AG08396 (cell line): ENCODE data around the gene ARHGAP29.

Source experiments
- DNase-seq: peaks from one replicate; pipeline ENCODE4 v3.0.0; 2012; ENCODE audit warnings: low spot score, mixed read lengths

ARHGAP29 gene

DNA sequence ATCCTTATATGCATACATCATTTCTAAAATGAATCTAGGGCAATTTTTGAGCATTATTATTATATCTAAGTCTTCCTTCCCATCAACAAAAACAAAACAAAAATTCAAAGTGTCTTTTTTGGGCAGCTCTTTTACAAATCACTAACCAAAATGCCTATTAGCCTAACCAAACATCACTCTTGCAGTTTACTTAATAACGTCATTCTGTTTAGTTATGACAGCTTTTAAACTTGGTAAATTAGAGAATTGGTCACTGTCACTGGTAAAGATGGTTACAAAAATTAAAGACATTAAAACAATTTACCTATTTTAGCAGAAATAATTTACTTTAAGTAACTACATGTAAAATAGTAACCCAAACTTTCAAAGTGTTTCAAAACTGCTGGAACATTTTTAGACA lies 2.8 kb downstream of the ARHGAP29 start:
- no peak for DNase-seq

DNA sequence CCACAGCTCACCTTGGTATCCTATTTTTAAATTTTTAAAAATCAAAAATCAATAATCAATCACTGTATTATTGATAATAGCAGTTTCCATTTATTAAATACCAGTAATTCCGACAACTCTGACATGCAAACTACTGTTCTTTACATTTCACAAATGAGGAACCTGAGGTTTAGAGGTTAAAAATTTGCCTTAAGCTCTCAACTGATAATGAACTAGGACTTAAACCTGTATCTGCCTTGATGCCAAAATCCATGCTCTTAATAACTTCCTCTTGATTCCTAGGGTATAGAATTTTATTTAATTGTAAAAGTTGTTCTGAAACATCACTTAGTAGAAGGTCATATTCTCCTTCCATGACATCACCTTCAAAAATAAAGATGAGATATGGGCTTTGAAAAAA lies 5.6 kb downstream of the ARHGAP29 start:
- no peak for DNase-seq

DNA sequence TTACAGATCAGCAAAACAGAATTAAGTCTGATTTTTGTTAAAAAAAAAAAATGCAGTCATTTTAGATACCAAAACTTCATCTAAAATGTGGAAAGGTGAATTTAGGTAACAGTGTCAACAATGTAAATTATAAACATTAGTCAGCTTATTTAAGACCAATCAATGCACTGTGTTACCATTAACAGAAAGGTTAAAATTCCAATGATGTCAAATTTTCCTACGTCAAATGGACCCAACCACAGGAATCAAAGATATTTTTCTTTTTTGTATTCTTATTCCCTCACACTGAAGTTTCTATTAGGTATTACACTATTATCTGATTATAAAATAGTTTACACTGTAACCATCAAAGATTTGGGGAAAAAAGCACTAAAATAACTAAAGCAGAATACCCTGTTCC lies 6.5 kb downstream of the ARHGAP29 start:
- no peak for DNase-seq

DNA sequence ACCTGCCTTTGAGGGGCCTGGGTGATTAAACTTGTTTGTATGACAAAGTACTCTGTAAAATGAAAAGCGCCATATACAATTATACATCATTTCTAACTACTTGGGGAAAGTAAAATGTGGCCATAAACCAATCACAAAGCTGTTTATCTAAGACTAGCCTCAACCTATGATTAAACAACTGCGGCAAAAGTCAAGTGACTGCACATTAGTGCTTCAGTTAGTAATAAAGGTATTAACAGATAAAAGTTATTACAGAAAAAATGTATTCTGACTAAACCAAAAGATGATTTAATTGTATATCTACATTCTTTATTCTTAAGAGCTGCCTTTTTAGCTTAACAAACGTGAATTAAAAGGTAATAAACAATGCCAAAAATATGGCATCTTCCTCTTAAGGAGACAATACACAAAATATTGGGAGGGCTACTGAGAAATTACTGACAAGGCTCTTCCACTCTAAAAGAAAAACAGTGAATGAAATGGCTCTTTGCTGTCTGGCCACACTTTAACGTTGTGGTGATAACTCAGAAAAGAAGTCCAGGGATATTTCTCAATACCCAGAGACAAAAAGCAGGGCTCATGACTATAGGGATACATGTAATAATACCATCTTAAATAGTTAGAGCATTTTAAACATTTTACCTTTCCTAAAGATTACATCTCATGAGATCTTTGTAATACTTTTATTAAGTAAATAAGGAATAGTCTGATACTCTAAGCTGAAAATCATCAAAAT lies 8.6 kb downstream of the ARHGAP29 start:
- no peak for DNase-seq

DNA sequence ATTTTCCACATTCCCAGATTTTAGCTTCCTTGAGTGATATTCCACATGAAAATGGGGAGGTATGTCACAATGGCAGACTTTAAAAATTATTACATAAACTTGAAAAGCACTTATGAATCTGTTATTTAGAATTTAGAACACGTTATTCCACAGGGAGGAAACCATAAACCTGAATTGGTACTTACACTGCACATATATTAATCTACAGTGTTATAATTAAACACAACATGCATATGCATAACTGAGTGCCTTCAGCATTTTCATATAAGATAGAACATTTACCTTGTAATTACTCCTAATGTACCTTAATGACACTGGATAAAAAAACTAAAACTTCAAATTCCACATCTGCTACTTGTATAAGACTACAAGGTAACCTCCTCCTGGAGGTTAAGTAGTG lies 9.8 kb downstream of the ARHGAP29 start:
- DNase-seq, result no peak

DNA sequence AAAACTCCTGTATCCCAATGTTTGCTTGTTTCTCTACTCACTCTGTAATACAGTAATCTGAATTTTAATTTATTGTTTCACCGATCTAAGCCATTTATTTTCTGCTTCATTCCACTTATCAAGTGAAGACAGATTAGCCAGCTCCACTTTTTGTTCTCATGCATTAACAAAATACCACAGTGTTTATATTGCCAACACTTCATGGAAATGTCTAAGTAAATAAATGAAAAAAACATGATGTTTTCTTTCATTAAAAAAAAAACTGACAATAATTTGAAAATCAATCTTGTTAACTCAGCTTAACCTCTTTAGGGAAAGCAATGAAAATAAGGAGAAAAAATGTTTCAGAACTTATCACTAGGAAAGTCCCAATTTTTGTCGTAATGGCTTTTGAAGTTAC lies 11.5 kb downstream of the ARHGAP29 start:
- DNase-seq, result no peak

DNA sequence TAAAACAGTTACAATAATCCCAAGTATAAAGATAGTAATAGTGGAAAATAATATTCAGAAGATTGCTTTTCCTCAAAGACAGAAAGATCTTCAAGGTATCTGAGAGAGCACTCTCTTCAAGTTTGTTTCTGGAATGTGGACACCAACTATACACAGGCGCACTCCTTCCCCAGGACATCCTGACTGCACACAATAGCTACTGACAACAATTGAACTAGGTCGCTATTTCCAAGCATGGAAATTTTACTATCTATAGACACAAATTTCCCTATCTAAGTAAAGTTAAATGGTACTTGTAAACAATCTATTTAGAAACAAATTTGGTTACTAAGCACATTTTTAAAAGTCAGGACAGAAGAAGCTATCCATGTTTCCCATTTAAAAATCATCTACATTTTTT lies 19.1 kb downstream of the ARHGAP29 start:
- DNase-seq, result no peak

DNA sequence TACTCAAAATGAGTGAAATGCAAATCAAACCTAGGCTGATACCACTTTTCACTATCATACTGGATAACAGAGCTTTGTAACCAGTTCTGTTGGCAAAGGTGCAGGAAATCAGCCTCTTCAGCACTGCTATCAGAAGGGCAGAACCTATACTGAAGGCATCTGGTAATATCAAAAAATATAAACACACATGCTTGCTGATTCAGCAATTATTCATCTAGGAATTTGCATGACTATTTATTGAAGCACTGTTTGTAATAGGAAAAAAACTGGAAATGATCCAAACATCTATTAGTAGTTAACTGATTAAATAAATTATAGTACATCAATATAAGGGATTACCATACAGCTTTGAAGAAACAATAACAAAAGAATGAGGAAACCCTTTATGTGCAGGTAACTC lies 21.4 kb downstream of the ARHGAP29 start:
- no peak for DNase-seq

DNA sequence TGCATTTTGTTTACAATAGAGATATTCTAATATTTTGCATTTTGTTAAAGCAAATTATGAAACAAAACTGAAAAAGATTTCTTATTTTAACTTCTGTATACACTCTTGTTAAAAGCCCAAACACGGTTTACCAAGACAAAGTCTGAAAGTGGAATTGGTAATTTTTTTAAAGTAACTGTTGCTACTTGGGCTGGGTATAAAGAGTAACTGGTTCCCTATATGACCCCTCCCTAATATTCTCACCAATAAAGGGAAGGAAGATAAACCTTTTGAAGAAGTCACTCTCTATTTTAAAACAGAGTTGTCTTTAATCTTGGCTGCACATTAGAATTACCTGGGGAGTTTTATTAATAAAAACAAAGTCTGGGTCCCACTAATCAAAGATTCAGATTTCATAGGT lies 27.4 kb downstream of the ARHGAP29 start:
- no peak for DNase-seq

DNA sequence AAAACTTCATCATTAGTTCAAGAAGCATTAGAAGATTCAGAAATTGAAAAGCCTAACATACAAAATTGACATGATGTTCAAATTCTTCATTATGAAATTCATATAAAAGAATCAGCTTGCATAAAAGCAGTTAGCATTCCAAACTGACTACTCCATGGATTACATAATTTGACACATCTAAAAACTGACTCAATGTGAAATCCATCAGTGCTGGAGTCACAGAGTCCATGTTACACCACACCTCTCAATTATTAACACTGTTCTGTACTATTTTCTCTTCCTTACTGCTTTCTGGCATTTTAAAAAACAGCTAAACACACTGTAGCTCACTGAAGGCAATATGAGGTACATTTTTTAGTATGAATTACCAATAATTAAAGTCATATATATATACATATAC lies 28.0 kb downstream of the ARHGAP29 start:
- peak; percentile 18 for DNase-seq

DNA sequence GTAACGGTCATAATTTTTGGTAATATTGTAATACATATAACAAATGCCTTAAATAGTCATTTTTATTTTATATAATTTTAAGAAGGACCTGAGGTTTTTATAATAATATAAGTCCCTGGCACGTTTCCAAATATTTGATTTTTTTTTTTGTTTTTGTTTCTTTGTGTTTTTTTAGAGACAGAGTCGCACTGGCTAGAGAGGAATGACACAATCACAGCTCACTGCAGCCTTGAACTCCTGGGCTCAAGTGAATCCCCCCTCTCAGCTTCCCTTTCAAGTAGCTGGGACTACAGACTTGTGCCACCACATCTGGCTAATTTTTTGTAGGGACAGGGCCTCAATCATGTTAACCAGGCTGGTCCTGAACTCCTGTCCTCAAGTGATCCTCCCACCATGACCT lies 29.7 kb downstream of the ARHGAP29 start:
- DNase-seq, result no peak

DNA sequence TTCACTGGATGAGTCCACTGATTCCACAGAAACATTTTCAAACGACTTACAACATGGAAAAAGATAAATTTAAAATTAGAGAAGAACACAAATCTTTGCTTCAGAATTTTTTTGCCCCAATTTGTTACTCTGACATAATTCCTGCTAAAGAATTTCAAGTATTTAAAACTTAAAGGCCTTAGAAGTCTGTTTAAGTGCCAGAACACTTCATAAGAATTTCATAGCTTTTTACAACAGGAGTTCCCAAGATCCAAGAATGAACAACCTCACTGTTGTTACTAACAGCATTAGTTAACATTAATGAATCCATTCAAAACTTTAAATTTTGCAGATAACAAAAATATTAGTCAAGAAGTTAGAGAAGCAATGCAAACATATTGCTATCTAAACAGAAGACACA lies 31.7 kb downstream of the ARHGAP29 start:
- DNase-seq, result no peak

DNA sequence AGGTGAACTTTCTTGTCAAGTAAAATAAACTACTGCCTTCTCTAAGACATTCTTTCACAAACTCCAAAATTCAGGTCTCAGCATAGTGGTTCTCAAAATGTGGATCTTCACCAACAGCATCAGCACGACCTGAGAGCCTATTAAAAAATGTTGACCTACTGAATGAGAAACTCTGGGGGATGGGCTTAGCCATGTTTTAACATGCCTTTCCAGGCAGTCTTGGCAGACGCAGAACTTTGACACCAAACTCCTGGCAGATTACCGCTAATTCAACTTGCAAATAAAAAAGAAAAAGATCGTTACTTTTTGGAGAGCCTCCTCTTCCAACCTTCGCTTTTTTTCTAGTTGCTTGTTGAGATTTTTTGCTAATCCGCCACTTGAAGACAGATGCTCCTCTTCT lies 35.1 kb downstream of the ARHGAP29 start:
- no peak for DNase-seq

DNA sequence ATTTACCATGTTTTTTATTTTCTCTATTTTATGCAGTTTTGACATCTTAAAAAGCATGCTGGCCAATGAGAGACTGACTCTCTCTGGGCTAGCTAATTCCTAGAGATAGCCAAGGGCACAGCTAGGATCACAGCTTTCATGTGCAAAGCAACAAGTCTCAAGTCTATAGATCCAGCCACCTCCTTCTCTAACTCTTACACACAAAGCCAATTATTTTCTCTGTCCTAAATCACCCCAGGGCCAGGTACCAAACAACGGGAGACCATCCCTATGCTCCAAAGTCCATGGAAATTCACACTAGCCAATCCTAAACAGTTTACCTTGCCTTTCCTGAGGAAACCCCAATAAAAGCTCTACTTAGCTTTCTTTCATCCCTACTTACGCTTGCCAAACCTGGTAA lies 38.0 kb downstream of the ARHGAP29 start:
- DNase-seq, result no peak

DNA sequence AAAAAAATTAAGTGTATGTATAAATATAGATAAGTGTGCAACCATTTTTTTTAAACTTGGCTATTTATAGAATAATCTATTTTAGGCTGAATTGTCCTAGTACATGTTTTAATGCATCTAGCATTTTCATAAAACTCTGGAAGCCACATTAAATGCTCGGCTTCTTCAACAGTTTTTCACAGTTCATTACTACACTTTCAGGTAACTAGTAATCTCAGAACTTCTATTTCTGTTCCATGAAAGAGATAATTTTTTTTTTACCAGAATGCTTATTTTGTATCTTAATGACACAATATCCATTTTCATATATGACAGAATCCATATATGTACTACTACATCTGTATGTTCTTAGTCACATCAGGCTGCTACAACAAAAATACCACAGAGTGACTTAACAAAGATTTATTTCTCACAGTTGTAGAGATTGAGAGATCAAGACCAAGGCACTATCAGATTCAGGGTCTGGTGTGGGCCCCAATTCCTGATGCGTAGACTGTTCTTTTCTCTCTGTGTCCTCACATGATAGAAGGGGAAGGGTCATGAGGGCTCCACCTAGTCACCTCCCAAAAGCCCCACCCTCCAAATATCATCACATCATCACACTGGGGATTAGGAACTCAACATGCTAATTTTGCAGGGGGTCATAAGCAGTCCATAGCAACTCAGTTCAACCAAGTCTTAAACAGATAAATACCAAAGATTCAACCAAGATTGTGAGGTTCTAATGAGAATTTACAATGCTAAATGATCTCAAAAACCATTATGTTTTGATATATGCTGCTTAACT lies 43.1 kb downstream of the ARHGAP29 start:
- DNase-seq, result no peak

DNA sequence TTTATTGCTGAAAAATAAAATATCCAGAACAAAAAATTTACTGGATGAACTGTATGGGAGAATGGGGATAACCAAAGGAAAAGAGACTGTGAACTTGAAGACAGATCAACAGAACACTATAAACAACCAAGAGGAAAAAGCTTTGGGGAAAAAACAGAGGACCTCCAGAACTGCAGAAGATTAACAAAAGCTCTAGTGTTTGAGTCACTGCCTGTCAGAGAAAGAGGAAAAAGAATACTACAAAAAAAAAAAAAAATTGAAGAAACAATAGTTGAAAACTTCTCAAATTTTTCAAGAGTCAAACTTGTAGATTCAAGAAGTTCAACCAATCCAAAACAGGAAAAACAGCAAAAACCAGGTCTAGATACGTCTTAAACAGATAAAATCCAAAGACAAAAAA lies 44.3 kb downstream of the ARHGAP29 start:
- no peak for DNase-seq

DNA sequence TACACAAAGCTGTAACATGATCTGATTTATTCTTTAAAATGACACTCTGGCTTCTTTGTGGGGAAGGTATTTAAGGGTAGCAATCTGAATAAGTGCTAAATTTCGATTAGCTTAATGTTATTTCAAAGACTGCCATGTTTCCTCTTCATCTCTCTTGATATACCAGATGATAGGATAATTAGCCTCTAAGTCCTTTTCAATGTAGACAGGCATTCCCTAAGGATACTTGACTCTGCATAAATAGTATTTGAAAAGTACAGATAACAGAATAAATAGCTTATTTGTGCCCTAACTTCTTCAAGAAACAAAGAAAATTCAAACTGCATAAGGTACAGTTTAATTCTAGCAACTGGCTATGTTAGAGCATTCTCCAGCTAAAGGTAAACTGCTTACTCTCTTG lies 46.2 kb downstream of the ARHGAP29 start:
- DNase-seq, result no peak

DNA sequence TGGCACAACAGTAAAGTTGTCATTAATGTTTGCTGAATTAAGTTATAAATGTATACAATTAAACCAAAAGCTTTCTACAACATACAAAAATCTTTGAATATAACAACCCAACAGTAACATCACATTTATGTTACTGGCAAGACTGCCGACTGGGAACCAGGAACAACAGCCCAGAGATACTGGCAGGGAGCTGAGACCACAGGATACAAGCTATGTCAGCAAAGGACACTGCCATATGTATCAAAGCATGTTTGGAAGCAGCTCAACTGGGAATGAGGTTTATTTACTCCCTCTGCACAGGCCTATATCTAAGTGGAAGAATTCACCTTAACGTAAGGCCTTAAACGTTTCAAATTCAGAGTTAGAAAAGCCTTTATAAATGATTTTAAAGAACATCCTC lies 50.4 kb downstream of the ARHGAP29 start:
- DNase-seq, result no peak

DNA sequence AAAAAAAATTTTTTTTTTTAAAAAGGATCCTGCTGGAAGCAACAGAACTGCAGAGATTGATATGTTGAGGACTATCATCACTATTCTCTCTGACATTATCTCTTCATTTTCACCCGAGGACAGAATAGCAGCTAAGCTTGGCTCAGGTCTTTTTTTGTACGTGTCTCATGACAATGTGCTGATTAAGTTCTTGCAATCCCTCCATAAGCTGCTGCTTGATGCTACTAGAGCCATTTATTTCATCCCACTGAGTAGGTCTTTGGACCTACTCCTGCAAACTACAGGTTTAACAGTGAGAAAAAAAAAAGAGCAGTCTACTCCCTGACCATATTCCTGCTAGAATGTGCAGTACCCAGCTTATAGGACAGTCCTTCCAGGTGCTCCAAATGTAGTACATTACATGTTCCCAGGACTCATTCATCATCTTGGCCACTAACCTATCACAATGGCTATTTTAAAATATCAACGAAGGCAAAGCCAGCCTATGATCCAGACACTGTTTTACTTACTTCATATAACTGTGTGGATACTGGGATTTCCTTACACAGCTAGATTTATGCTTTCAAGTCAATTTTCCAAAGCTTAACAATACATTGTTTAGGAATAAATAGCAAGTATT lies 54.1 kb downstream of the ARHGAP29 start:
- DNase-seq, result no peak

DNA sequence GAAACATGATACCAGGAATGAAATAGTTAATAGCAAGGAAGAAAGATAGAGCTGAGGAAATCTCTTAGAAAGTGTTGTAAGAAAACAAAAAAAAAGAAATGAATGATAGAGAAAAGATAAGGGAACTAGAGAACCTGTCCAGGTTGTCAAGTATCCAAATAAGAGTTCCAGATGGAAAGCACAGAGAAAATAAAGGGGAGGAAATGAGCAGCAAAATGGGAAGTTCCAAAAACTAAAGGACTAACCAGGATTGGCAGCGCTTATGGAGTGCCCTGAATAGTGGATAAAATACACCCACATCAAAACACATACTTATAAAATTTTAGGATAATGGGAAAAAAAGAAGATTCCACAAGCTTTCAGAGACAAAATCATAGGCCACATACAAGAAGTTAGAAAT lies 55.2 kb downstream of the ARHGAP29 start:
- no peak for DNase-seq

DNA sequence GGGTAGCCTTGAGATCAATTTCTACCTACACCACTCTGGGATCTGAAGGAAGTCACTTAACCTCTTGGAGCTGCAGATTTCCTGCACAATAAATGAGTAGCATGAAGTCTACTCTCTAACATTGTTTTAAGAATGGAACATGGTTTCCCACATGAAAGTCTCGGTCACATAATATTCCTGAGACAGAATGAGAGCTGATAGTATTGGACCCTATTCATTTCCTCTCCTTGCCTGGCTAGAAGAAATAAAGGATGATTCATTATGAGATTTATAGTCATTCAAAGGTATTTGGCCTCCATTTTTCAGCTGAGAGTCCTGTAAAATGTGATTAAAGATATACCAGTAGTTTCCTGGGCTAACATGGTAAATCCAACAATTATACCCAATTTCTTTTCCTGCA lies 56.7 kb downstream of the ARHGAP29 start:
- DNase-seq, result no peak

DNA sequence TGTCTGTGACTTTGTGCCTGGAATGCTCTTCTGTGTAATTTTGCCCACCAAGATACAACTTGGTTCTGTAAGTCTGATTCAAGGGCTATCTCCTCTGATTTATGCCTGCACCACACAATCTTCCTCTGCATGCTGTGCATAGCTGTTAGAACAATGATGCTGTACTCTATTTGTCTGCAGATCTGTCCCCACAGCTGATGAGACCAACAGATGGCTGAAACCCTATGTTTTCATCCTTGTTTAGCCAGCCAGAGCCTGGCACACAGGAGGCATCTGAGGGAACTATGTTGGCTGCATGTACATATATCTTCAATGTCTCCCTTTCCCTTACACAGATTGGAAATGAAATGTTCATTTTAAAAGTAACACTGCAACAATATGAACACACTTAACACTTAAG lies 58.5 kb downstream of the ARHGAP29 start:
- DNase-seq, result no peak

DNA sequence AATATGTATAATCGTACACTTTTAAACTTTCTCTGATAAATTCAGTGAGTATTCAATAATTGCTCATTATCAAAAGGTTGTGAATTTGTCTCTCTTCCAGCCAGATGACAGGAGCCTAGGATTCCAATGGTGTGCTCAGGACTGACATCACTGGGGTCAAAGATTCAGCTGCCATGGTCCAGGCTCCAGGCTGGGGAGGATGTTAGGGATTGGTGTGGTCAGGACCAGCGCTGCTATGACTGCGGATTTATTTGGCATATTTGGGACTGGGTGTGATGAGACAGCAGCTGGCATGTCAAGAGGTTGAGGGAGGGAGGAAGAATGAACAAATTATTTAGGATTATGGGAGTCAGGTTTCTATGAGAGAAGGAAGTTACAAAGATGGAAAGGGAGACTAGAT lies 68.3 kb downstream of the ARHGAP29 start:
- no peak for DNase-seq
